ENCODE measurements around the gene NTRK2.
"Not testable (repeated sequence)": the region's sequence is repeated elsewhere in the genome, so short reads cannot be mapped to it uniquely, and the experiment has no call there.

NTRK2 gene

GRCh38 chr9:85040821-85041465, 371.4 kb downstream of the NTRK2 start:
- DNase-seq = no peak

GRCh38 chr9:85041466-85042137, 372.1 kb downstream of the NTRK2 start:
- no peak for DNase-seq

GRCh38 chr9:85042981-85043647, 373.6 kb downstream of the NTRK2 start:
- no peak for DNase-seq

- no peak for DNase-seq
Measured at GRCh38 chr9:85045271-85045670, 375.7 kb downstream of the NTRK2 start.

- DNase-seq = no peak
Measured at GRCh38 chr9:85046475-85046874, 376.9 kb downstream of the NTRK2 start.

GRCh38 chr9:85053206-85053786, 383.8 kb downstream of the NTRK2 start:
- no peak for DNase-seq

GRCh38 chr9:85054017-85054416, 384.5 kb downstream of the NTRK2 start:
- DNase-seq = no peak

- no peak for DNase-seq
Measured at GRCh38 chr9:85055506-85056202, 386.1 kb downstream of the NTRK2 start.

GRCh38 chr9:85056203-85056572, 386.7 kb downstream of the NTRK2 start:
- DNase-seq = no peak

- no peak for DNase-seq
Measured at GRCh38 chr9:85061969-85062368, 392.4 kb downstream of the NTRK2 start.

GRCh38 chr9:85062385-85063022, 393.0 kb downstream of the NTRK2 start:
- DNase-seq = no peak

GRCh38 chr9:85064811-85065371, 395.4 kb downstream of the NTRK2 start:
- DNase-seq = no peak

- no peak for DNase-seq
Measured at GRCh38 chr9:85067792-85068191, 398.3 kb downstream of the NTRK2 start.

- DNase-seq = not testable (repeated sequence)
Measured at GRCh38 chr9:85069421-85069820, 399.9 kb downstream of the NTRK2 start.
